Keratinocyte (primary cell): Measurements from ENCODE around the gene ZNF555. TPM values are rescaled to one million over a fixed set of nuclear protein-coding genes. Genes with fewer than 3 reads are reported as not detected.

ENCODE experiments used
- DNase-seq: peaks from one replicate; pipeline ENCODE4 v3.0.0-alpha.2; 2011; ENCODE audit warnings: low read depth, missing footprints, low spot score
- FAIRE-seq: peaks from 2 replicates; lab custom pipeline; 2011; peaks lifted over from hg19 to GRCh38; lab: Jason Lieb, UNC
- H2AFZ ChIP-seq: 2 replicates; pipeline ENCODE4 v1.6.0; 2012; ENCODE audit warnings: low read length, control low read depth, inconsistent platforms; ENCODE audit not compliant: control insufficient read depth
- H3K27ac ChIP-seq: 2 replicates; pipeline ENCODE4 v1.5.1; 2011; ENCODE audit warnings: low read length; ENCODE audit not compliant: control insufficient read depth, insufficient read depth
- H3K27me3 ChIP-seq: 3 replicates; pipeline ENCODE4 v1.6.0; 2011; ENCODE audit warnings: low read length; ENCODE audit not compliant: control insufficient read depth, insufficient read depth; ENCODE audit errors: extremely low read depth
- H3K36me3 ChIP-seq, 2 experiments: 2 replicates in 1 of 2; 3 replicates in 1 of 2; pipeline ENCODE4 v1.5.1; 2011; ENCODE audit warnings: low read length in 2 of 2, mild to moderate bottlenecking in 1 of 2; ENCODE audit not compliant: control insufficient read depth in 2 of 2, insufficient read depth in 2 of 2; ENCODE audit errors: extremely low read depth in 1 of 2
- H3K4me1 ChIP-seq: 3 replicates; pipeline ENCODE4 v1.5.1; 2011; ENCODE audit warnings: low read length; ENCODE audit not compliant: control insufficient read depth, insufficient read depth; ENCODE audit errors: extremely low read depth
- H3K4me2 ChIP-seq: 3 replicates; pipeline ENCODE4 v1.6.0; 2011; ENCODE audit warnings: low read depth, low read length; ENCODE audit not compliant: control insufficient read depth, insufficient read depth; ENCODE audit errors: extremely low read depth
- H3K4me3 ChIP-seq, 3 experiments: fragments of 200-600 bp in 1 of 3; sonication (generic) in 1 of 3; 2 replicates in 2 of 3; 3 replicates in 1 of 3; pipeline ENCODE4 v1.5.1; 2011 to 2016; ENCODE audit warnings: low read length in 3 of 3, mild to moderate bottlenecking in 3 of 3, control low read depth in 2 of 3, inconsistent platforms in 1 of 3, low read depth in 1 of 3, mixed read lengths in 1 of 3, mixed run types in 1 of 3, moderate library complexity in 1 of 3; ENCODE audit not compliant: control insufficient read depth in 2 of 3, insufficient read depth in 2 of 3; ENCODE audit errors: extremely low read depth in 1 of 3
- H3K79me2 ChIP-seq: 2 replicates; pipeline ENCODE4 v1.6.0; 2012; ENCODE audit warnings: low read length; ENCODE audit not compliant: control insufficient read depth, insufficient read depth
- H3K9ac ChIP-seq: 3 replicates; pipeline ENCODE4 v1.6.0; 2011; ENCODE audit warnings: low read length; ENCODE audit not compliant: control insufficient read depth, insufficient read depth; ENCODE audit errors: extremely low read depth
- H3K9me1 ChIP-seq: 3 replicates; pipeline ENCODE4 v1.6.0; 2011; ENCODE audit warnings: low read length; ENCODE audit not compliant: control insufficient read depth, insufficient read depth; ENCODE audit errors: extremely low read depth
- H3K9me3 ChIP-seq: 2 replicates; pipeline ENCODE4 v1.5.1; 2012; ENCODE audit warnings: low read depth, low read length; ENCODE audit not compliant: control insufficient read depth
- H4K20me1 ChIP-seq: 3 replicates; pipeline ENCODE4 v1.6.0; 2011; ENCODE audit warnings: low read length; ENCODE audit not compliant: control insufficient read depth, insufficient read depth; ENCODE audit errors: extremely low read depth
- CTCF ChIP-seq, 3 experiments: IDR thresholded peaks in 1 of 3; conservative IDR thresholded peaks in 1 of 3; optimal IDR thresholded peaks in 1 of 3; 2 replicates in 2 of 3; 3 replicates in 1 of 3; pipeline versions ENCODE3 to v1.5.1; 2011; ENCODE audit warnings: low read length in 3 of 3, mild to moderate bottlenecking in 3 of 3, moderate library complexity in 2 of 3, control low read depth in 1 of 3, inconsistent platforms in 1 of 3; ENCODE audit not compliant: insufficient read depth in 2 of 3; ENCODE audit errors: extremely low read depth in 1 of 3
- EZH2 ChIP-seq: IDR thresholded peaks from one replicate; pipeline ENCODE4 v1.6.1; 2012; ENCODE audit warnings: inconsistent platforms, mild to moderate bottlenecking, low read length, moderate library complexity
- dilution Hi-C: fragments of 300-500 bp; cut with MboI; formaldehyde crosslinking; loops from one replicate; pipeline ENCODE4 v1.7.0; 2020; ENCODE audit warnings: low sequenced_read_pairs; ENCODE audit not compliant: extremely low pct_ligation_motif_present
- polyA plus RNA-seq, 5 experiments: library from polyadenylated mRNA; depleted of rRNA in 3 of 5; stranded (reverse) in 3 of 5; stranded (forward) in 1 of 5; unstranded in 1 of 5; fragments of >200 nt; gene quantifications; 1 replicate in 1 of 5; 2 replicates in 3 of 5; 3 replicates in 1 of 5; pipeline versions ENCODE4 v1.2.1 to v1.2.3, GENCODE V29; 2011 to 2012; ENCODE audit warnings: missing spikeins in 2 of 5, low read depth in 1 of 5, low replicate concordance in 1 of 5

The ZNF555 gene
- polyA plus RNA-seq, 1 donor (not counting 4 experiments of a cell fraction or from before 2014, with no cell fraction given) = 4.3 TPM

- no peak overlapping the region for H3K4me3 ChIP-seq
- no peak overlapping the region for H3K4me2 ChIP-seq
- H3K27ac ChIP-seq = no peak overlapping the region
- no peak for DNase-seq
- H3K9me1 ChIP-seq = no peaks in the 10 kb centered on the region
- TF ChIP-seq EZH2 (no peak), CTCF (optimal IDR thresholded peaks at IDR 0.05 in 1 of 3, IDR thresholded peaks at IDR 0.05 in 1 of 3, conservative IDR thresholded peaks at IDR 0.05 in 1 of 3; ENCODE audit: extremely low read depth in 1 of 3, insufficient read depth in 2 of 3, low read length in 3 of 3) (no peak)
- H3K27me3 ChIP-seq = no peaks in the 10 kb centered on the region
- no peaks in the 10 kb centered on the region for H3K4me1 ChIP-seq
- no peaks in the 10 kb centered on the region for H3K9me3 ChIP-seq
- dilution Hi-C loops = no loop called here
- peaks cover 18 to 55% of the 10 kb centered on the region in 2 experiments for H3K36me3 ChIP-seq
- peaks cover 7% of the 10 kb centered on the region for H3K79me2 ChIP-seq
- H4K20me1 ChIP-seq = no peaks in the 10 kb centered on the region
- no peak overlapping the region for H2AFZ ChIP-seq
- FAIRE-seq = no peak
- H3K9ac ChIP-seq = no peak overlapping the region
Observed at GRCh38 chr19:2803486-2804155, 37.7 kb upstream of the ZNF555 start.

- Histone ChIP-seq H3K79me2 (peaks cover 7% of the 10 kb centered on the region), H3K9me1 (no peaks in the 10 kb centered on the region), H3K9ac (no peak overlapping the region), H3K9me3 (no peaks in the 10 kb centered on the region), H3K27me3 (no peaks in the 10 kb centered on the region), H3K36me3 (peaks cover 22 to 50% of the 10 kb centered on the region in 2 experiments), H4K20me1 (no peaks in the 10 kb centered on the region), H3K4me3 (no peak overlapping the region), H3K27ac (no peak overlapping the region), H3K4me1 (no peaks in the 10 kb centered on the region), H2AFZ (no peak overlapping the region), H3K4me2 (no peak overlapping the region)
- no peak for DNase-seq
- TF ChIP-seq EZH2 (no peak), CTCF (optimal IDR thresholded peaks at IDR 0.05 in 1 of 3, IDR thresholded peaks at IDR 0.05 in 1 of 3, conservative IDR thresholded peaks at IDR 0.05 in 1 of 3; ENCODE audit: extremely low read depth in 1 of 3, insufficient read depth in 2 of 3, low read length in 3 of 3) (no peak)
- FAIRE-seq = no peak
- dilution Hi-C loops = no loop called here
Observed at GRCh38 chr19:2804156-2805004, 36.9 kb upstream of the ZNF555 start.
